Adrenal gland (tissue), 5 donors: Measurements from ENCODE around the gene ATP6V1G1.

Experiments
- POLR2A ChIP-seq, 2 donors: fragments of 450-650 bp; IDR thresholded peaks; one replicate each; pipeline ENCODE4 v1.6.1; 2017; ENCODE audit warnings: antibody characterized with exemption in 2 of 2, mild to moderate bottlenecking in 2 of 2, moderate library complexity in 1 of 2
- TF ChIP-seq, protein P1 (sequence below), 6 experiments: fragments of 450-650 bp in 4 of 6; fragments of 200-600 bp in 2 of 6; sonication (generic) in 1 of 6; IDR thresholded peaks; 1 replicate in 5 of 6; 2 replicates in 1 of 6; pipeline versions ENCODE4 v1.5.1 to v1.8.0; 2016 to 2021; ENCODE audit warnings: antibody characterized with exemption in 6 of 6, mild to moderate bottlenecking in 2 of 6, moderate library complexity in 1 of 6
- donor health status: DM: no; HTN: no; CAD: no.

- TF ChIP-seq, protein P1, sequence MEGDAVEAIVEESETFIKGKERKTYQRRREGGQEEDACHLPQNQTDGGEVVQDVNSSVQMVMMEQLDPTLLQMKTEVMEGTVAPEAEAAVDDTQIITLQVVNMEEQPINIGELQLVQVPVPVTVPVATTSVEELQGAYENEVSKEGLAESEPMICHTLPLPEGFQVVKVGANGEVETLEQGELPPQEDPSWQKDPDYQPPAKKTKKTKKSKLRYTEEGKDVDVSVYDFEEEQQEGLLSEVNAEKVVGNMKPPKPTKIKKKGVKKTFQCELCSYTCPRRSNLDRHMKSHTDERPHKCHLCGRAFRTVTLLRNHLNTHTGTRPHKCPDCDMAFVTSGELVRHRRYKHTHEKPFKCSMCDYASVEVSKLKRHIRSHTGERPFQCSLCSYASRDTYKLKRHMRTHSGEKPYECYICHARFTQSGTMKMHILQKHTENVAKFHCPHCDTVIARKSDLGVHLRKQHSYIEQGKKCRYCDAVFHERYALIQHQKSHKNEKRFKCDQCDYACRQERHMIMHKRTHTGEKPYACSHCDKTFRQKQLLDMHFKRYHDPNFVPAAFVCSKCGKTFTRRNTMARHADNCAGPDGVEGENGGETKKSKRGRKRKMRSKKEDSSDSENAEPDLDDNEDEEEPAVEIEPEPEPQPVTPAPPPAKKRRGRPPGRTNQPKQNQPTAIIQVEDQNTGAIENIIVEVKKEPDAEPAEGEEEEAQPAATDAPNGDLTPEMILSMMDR (IDR thresholded peaks at IDR 0.05): no peak
- TF ChIP-seq POLR2A (IDR thresholded peaks at IDR 0.05): no peak
Measured at GRCh38 chr9:114643896-114644295, 56.3 kb downstream of the ATP6V1G1 start.
